Left renal pelvis (tissue), 4 donors: ENCODE measurements around the gene STOX1. TPM values are rescaled to one million over a fixed set of nuclear protein-coding genes. Genes with fewer than 3 reads are reported as not detected.

Experiments
- polyA plus RNA-seq, 4 donors: library from polyadenylated mRNA; unstranded; fragments of 120-200 nt; gene quantifications; one replicate each; pipeline ENCODE4 v1.2.1, GENCODE V29; 2013; ENCODE audit not compliant: insufficient read length in 4 of 4

STOX1 gene
- polyA plus RNA-seq, 4 donors, result 6.2 to 14.7 (median 10.5) TPM

Other genes with a start within 250 kb of the STOX1 start
- 100 to 1,000 TPM in 3 of 4 donors, 10 to 100 TPM in 1; 98.3 to 199 (median 188) TPM for gene CCAR1, start 106.3 kb upstream of the STOX1 start, polyA plus RNA-seq
- 10 to 100 TPM; 60.7 to 74.6 (median 66.1) TPM for gene DDX50, start 73.8 kb downstream of the STOX1 start, polyA plus RNA-seq
- 10 to 100 TPM; 42.5 to 65.1 (median 55.7) TPM for gene DDX21, start 128.6 kb downstream of the STOX1 start, polyA plus RNA-seq
- gene KIFBP, start 161.3 kb downstream of the STOX1 start, polyA plus RNA-seq, result 10 to 100 TPM; 29.9 to 39.0 (median 36.1) TPM